Measurements from ENCODE around the gene HRH3.

DNA sequence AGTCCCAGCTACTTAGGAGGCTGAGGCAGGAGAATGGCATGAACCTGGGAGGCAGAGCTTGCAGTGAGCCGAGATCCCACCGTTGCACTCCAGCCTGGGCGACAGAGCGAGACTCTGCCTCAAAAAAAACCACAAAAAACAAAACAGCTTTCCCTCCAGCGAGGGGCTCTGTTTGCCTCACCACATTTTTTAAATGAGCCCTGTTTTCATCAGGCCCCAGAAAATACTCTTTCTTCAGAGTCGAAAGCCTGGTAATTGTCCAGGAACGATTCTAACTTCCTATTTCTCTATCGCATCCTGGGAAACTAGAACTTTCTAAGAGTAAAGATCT, 25.0 kb downstream of the HRH3 start:
- TF ChIP-seq POLR2A (IDR thresholded peaks at IDR 0.05) (no peak), POLR2AphosphoS5 (IDR thresholded peaks at IDR 0.05) (no peak)
- TF ChIP-seq, protein P1, sequence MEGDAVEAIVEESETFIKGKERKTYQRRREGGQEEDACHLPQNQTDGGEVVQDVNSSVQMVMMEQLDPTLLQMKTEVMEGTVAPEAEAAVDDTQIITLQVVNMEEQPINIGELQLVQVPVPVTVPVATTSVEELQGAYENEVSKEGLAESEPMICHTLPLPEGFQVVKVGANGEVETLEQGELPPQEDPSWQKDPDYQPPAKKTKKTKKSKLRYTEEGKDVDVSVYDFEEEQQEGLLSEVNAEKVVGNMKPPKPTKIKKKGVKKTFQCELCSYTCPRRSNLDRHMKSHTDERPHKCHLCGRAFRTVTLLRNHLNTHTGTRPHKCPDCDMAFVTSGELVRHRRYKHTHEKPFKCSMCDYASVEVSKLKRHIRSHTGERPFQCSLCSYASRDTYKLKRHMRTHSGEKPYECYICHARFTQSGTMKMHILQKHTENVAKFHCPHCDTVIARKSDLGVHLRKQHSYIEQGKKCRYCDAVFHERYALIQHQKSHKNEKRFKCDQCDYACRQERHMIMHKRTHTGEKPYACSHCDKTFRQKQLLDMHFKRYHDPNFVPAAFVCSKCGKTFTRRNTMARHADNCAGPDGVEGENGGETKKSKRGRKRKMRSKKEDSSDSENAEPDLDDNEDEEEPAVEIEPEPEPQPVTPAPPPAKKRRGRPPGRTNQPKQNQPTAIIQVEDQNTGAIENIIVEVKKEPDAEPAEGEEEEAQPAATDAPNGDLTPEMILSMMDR (IDR thresholded peaks at IDR 0.05) = no peak

Data from prostate gland (tissue), 2 donors.